Measurements from ENCODE around the gene RNF167. TPM values are rescaled to one million over a fixed set of nuclear protein-coding genes. Genes with fewer than 3 reads are reported as not detected.

Gene RNF167
- total and polyA plus RNA-seq, 2 of the 13 experiments (the other 11 are each of a cell fraction or from before 2014, with no cell fraction given), result 44.1 to 45.4 TPM

DNA sequence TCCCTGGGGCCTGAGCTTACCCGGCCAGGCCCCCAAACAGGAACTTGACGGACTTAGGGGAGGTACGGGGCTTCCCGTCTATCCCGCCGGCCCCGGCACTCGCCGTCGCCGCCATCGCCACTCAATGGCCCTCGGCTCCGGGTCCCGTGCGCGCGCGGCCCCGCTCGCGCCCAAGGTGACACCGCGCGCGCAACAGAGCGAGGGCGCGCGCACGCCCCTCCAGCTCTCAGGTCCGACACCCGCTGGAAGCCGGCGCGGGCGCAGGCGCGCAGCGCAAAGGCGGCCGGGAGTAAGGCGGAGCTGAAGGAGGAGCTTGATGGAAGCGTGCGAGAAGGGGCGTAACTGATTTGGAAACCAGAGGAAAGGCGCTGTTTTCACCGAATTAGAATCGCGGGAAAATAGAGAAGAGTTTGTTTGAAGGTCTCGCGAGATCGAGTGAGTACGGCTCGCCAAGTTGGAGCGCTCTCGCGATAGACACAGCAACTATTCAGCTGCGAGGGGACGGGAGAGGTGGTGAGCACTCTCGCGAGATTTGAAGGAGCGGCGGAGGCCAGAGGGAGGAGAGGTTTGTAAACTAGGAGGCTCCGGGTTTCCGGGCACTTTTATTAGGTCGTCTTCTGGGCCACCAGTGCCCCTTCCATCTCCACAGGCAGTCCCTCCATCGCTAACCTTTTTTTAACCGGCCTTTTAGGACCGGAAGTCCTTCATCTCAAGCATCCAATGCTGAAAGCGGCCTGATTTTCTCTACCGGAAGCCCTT, at the start of gene RNF167, which contains the start of gene SLC25A11 (continued):
- TF ChIP-seq ZNF569 (CRISPR knock-in tag; IDR thresholded peaks at IDR 0.05; ENCODE audit: borderline replicate concordance) (no peak), GATAD2A (CRISPR knock-in tag; IDR thresholded peaks at IDR 0.05) (no peak; the same call in 1 of the 2 replicates), KLF6 (CRISPR knock-in tag; IDR thresholded peaks at IDR 0.05) (no peak), KAT8 (CRISPR knock-in tag; IDR thresholded peaks at IDR 0.05) (peak; percentile 86), KDM5B (CRISPR knock-in tag; IDR thresholded peaks at IDR 0.05; ENCODE audit: borderline replicate concordance) (0 out of 2 replicates have a peak, but pooled peaks have one; percentile 18), ZNF446 (CRISPR knock-in tag; IDR thresholded peaks at IDR 0.05) (no peak), EP300 (IDR thresholded peaks at IDR 0.05; ENCODE audit: low read depth in 2 of 2, low read length in 2 of 2) (no peak), EP300 (CRISPR knock-in tag; IDR thresholded peaks at IDR 0.05; ENCODE audit: borderline replicate concordance) (no peak), ZNF230 (CRISPR knock-in tag; IDR thresholded peaks at IDR 0.05) (no peak), KAT7 (CRISPR knock-in tag; IDR thresholded peaks at IDR 0.05; ENCODE audit: borderline replicate concordance) (no peak), SOX13 (IDR thresholded peaks at IDR 0.05) (no peak), SOX13 (CRISPR knock-in tag; conservative IDR thresholded peaks at IDR 0.05 in 1 of 2, IDR thresholded peaks at IDR 0.05 in 1 of 2) (no peak), HOXA9 (CRISPR knock-in tag; IDR thresholded peaks at IDR 0.05; ENCODE audit: borderline replicate concordance) (no peak), NFKB2 (CRISPR knock-in tag; IDR thresholded peaks at IDR 0.05; ENCODE audit: borderline replicate concordance) (no peak; the same call in 1 of the 2 replicates), POLR2G (IDR thresholded peaks at IDR 0.05; ENCODE audit: low read depth, low read length) (peak; percentile 86), NCOR1 (IDR thresholded peaks at IDR 0.05; ENCODE audit: borderline replicate concordance, low read length) (no peak; the same call in 1 of the 2 replicates), ZNF18 (CRISPR knock-in tag; IDR thresholded peaks at IDR 0.05; ENCODE audit: insufficient replicate concordance) (no peak), JUNB (CRISPR knock-in tag; IDR thresholded peaks at IDR 0.05; ENCODE audit: borderline replicate concordance) (no peak), HNRNPK (IDR thresholded peaks at IDR 0.05; ENCODE audit: low read depth, low read length, poor library complexity, severe bottlenecking) (peak; percentile 65), TFDP2 (CRISPR knock-in tag; IDR thresholded peaks at IDR 0.05) (peak; percentile 86)
- TF ChIP-seq, protein P1, sequence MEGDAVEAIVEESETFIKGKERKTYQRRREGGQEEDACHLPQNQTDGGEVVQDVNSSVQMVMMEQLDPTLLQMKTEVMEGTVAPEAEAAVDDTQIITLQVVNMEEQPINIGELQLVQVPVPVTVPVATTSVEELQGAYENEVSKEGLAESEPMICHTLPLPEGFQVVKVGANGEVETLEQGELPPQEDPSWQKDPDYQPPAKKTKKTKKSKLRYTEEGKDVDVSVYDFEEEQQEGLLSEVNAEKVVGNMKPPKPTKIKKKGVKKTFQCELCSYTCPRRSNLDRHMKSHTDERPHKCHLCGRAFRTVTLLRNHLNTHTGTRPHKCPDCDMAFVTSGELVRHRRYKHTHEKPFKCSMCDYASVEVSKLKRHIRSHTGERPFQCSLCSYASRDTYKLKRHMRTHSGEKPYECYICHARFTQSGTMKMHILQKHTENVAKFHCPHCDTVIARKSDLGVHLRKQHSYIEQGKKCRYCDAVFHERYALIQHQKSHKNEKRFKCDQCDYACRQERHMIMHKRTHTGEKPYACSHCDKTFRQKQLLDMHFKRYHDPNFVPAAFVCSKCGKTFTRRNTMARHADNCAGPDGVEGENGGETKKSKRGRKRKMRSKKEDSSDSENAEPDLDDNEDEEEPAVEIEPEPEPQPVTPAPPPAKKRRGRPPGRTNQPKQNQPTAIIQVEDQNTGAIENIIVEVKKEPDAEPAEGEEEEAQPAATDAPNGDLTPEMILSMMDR (CRISPR knock-in tag; IDR thresholded peaks at IDR 0.05), result no peak
- TF ChIP-seq, protein P2, sequence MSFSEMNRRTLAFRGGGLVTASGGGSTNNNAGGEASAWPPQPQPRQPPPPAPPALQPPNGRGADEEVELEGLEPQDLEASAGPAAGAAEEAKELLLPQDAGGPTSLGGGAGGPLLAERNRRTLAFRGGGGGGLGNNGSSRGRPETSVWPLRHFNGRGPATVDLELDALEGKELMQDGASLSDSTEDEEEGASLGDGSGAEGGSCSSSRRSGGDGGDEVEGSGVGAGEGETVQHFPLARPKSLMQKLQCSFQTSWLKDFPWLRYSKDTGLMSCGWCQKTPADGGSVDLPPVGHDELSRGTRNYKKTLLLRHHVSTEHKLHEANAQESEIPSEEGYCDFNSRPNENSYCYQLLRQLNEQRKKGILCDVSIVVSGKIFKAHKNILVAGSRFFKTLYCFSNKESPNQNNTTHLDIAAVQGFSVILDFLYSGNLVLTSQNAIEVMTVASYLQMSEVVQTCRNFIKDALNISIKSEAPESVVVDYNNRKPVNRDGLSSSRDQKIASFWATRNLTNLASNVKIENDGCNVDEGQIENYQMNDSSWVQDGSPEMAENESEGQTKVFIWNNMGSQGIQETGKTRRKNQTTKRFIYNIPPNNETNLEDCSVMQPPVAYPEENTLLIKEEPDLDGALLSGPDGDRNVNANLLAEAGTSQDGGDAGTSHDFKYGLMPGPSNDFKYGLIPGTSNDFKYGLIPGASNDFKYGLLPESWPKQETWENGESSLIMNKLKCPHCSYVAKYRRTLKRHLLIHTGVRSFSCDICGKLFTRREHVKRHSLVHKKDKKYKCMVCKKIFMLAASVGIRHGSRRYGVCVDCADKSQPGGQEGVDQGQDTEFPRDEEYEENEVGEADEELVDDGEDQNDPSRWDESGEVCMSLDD (CRISPR knock-in tag; IDR thresholded peaks at IDR 0.05; ENCODE audit: borderline replicate concordance), result 0 out of 2 replicates have a peak, but pooled peaks have one; percentile 41

Data from HepG2 (cell line).